ENCODE data around the gene OR10A5.
"Not testable (repeated sequence)": the region's sequence is repeated elsewhere in the genome, so short reads cannot be mapped to it uniquely, and the experiment has no call there.

Gene OR10A5

DNA sequence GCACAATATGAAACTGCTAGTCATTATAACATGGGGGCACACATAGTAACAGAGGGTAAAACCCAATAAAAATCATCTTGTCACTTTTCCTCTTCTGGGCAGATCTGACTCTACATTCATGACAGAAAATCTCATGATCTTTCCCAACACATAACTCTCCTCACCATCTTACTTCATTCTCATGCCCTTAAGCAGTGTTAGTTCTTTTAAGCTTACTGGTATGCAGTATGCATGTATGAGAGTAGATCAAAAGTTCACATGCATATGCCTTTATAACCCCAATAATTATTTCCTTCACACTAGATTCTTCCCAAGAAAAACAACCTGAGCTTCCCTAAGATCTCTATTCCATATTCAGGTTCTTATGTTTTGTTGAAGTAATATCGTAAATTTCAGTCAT lies 25.8 kb downstream of the OR10A5 start:
- no CpG with 5 or more reads among the region's 1 CpG for WGBS (ENCODE audit: insufficient coverage, insufficient read length)

DNA sequence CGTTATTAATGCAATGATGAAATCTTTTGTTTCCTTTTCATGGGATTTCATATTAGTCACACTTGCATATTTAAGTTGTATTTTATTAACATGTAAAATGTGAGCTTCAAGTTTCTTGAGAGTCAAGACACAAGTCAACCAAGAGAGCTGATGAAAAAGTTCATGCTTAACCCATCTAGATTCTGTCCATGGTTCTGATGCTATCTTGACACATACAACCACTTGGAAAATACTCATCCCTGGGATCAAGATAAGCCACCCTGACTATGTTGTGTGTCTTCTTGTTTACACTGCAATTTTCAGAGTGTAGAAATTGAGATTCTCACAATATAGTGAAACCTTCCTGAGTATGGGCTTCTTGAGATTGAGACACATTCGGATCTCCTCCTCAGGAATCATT lies 30.3 kb downstream of the OR10A5 start:
- H3K4me3 ChIP-seq (ENCODE audit: low read length): no peak overlapping the region
- no peak overlapping the region for H3K27ac ChIP-seq (ENCODE audit: low read length)
- no peaks in the 10 kb centered on the region for H3K4me1 ChIP-seq (ENCODE audit: control insufficient read depth, insufficient read depth, low read length)
- H3K36me3 ChIP-seq (ENCODE audit: control insufficient read depth, insufficient read depth, low read length): no peaks in the 10 kb centered on the region
- no peaks in the 10 kb centered on the region; the same call in 1 of the 2 replicates for H3K9me3 ChIP-seq (ENCODE audit: control insufficient read depth, insufficient read depth, low read length)
- H3K27me3 ChIP-seq (ENCODE audit: control insufficient read depth, insufficient read depth, low read length): no peaks in the 10 kb centered on the region
- DNase-seq (ENCODE audit: low read depth, low spot score): no peak
- no CpG with 5 or more reads among the region's 2 CpGs for WGBS (ENCODE audit: insufficient coverage, insufficient read length)

More for the DNA sequence above, 25.8 kb downstream of the OR10A5 start:
- no peak for DNase-seq (ENCODE audit: low read depth, low spot score)
- no peaks in the 10 kb centered on the region for H3K4me1 ChIP-seq (ENCODE audit: control insufficient read depth, insufficient read depth, low read length)
- no peaks in the 10 kb centered on the region; the same call in 1 of the 2 replicates for H3K9me3 ChIP-seq (ENCODE audit: control insufficient read depth, insufficient read depth, low read length)
- H3K4me3 ChIP-seq (ENCODE audit: low read length): no peak overlapping the region
- H3K27ac ChIP-seq (ENCODE audit: low read length): no peak overlapping the region
- no peaks in the 10 kb centered on the region for H3K27me3 ChIP-seq (ENCODE audit: control insufficient read depth, insufficient read depth, low read length)
- H3K36me3 ChIP-seq (ENCODE audit: control insufficient read depth, insufficient read depth, low read length): no peaks in the 10 kb centered on the region

DNA sequence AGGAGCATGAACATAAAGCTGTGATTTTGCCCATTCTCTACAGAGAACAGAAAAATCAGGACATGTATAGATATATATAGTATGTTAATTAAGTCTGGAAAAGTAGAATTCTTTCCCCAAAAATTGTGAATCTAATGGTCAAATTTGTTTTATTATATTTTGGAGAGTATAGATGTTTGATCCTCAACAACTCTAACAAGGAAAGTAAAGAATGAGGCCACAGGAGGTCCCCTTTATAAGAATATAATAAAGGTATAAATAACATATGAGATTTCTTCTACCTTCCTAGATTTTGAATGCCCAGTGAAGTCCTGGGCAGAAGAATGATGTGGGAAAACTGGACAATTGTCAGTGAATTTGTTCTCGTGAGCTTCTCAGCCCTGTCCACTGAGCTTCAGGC lies 30.8 kb downstream of the OR10A5 start, which contains the start of gene OR10A4:
Gene OR10A4, plus strand, starts transcription at position 301 of the 400 bp plus-strand sequence. Its CDS starts 23 bp downstream, at position 324.
- no peak for DNase-seq (ENCODE audit: low read depth, low spot score)
- Histone ChIP-seq H3K4me3 (ENCODE audit: low read length) (no peak within 1 kb of the TSS), H3K4me1 (ENCODE audit: control insufficient read depth, insufficient read depth, low read length) (no peaks in the 10 kb centered on the region), H3K27me3 (ENCODE audit: control insufficient read depth, insufficient read depth, low read length) (no peaks in the 10 kb centered on the region), H3K36me3 (ENCODE audit: control insufficient read depth, insufficient read depth, low read length) (no peaks in the 10 kb centered on the region), H3K9me3 (ENCODE audit: control insufficient read depth, insufficient read depth, low read length) (no peaks in the 10 kb centered on the region; the same call in 1 of the 2 replicates), H3K27ac (ENCODE audit: low read length) (no peak within 1 kb of the TSS)
- WGBS (ENCODE audit: insufficient coverage, insufficient read length): no CpG with 5 or more reads among the region's 1 CpG

GRCh38 chr11:6876914-6877313 lies 31.4 kb downstream of the OR10A5 start:
- Histone ChIP-seq H3K9me3 (ENCODE audit: control insufficient read depth, insufficient read depth, low read length) (no peaks in the 10 kb centered on the region; the same call in 1 of the 2 replicates), H3K36me3 (ENCODE audit: control insufficient read depth, insufficient read depth, low read length) (no peaks in the 10 kb centered on the region), H3K4me3 (ENCODE audit: low read length) (no peak overlapping the region), H3K27me3 (ENCODE audit: control insufficient read depth, insufficient read depth, low read length) (no peaks in the 10 kb centered on the region), H3K27ac (ENCODE audit: low read length) (no peak overlapping the region), H3K4me1 (ENCODE audit: control insufficient read depth, insufficient read depth, low read length) (no peaks in the 10 kb centered on the region)
- no peak for DNase-seq (ENCODE audit: low read depth, low spot score)
- no CpG with 5 or more reads among the region's 3 CpGs for WGBS (ENCODE audit: insufficient coverage, insufficient read length)

- H3K4me1 ChIP-seq (ENCODE audit: control insufficient read depth, insufficient read depth, low read length): no peaks in the 10 kb centered on the region
- no peaks in the 10 kb centered on the region for H3K27me3 ChIP-seq (ENCODE audit: control insufficient read depth, insufficient read depth, low read length)
- no peak overlapping the region for H3K27ac ChIP-seq (ENCODE audit: low read length)
- no peaks in the 10 kb centered on the region for H3K9me3 ChIP-seq (ENCODE audit: control insufficient read depth, insufficient read depth, low read length)
- no peaks in the 10 kb centered on the region for H3K36me3 ChIP-seq (ENCODE audit: control insufficient read depth, insufficient read depth, low read length)
- DNase-seq (ENCODE audit: low read depth, low spot score): no peak
- H3K4me3 ChIP-seq (ENCODE audit: low read length): no peak overlapping the region
Observed at GRCh38 chr11:6882751-6883150, 37.3 kb downstream of the OR10A5 start.

GRCh38 chr11:6887711-6888110 lies 42.2 kb downstream of the OR10A5 start:
- H3K9me3 ChIP-seq (ENCODE audit: control insufficient read depth, insufficient read depth, low read length); H3K4me3 ChIP-seq (ENCODE audit: low read length); H3K36me3 ChIP-seq (ENCODE audit: control insufficient read depth, insufficient read depth, low read length); H3K27me3 ChIP-seq (ENCODE audit: control insufficient read depth, insufficient read depth, low read length); H3K4me1 ChIP-seq (ENCODE audit: control insufficient read depth, insufficient read depth, low read length); DNase-seq (ENCODE audit: low read depth, low spot score); H3K27ac ChIP-seq (ENCODE audit: low read length): not testable (repeated sequence)
- no CpG with 5 or more reads among the region's 5 CpGs for WGBS (ENCODE audit: insufficient coverage, insufficient read length)

DNA sequence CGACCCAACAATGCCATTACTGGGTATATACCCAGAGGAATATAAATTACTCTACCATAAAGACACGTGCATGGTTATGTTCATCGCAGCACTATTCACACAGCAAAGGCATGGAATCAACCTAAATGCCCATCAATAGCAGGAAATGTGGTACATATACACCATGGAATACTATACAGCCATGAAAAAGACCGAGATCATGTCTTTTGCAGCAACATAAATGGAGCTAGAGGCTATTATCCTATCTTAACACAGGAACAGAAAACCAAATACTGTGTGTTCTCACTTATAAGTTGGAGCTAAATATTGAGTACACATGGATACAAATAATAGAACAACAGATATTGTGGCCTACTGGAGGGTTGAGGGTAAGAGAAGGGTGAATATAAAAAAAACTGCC lies 43.3 kb downstream of the OR10A5 start:
- Histone ChIP-seq H3K4me1 (ENCODE audit: control insufficient read depth, insufficient read depth, low read length) (no peaks in the 10 kb centered on the region), H3K27me3 (ENCODE audit: control insufficient read depth, insufficient read depth, low read length) (no peaks in the 10 kb centered on the region), H3K27ac (ENCODE audit: low read length) (no peak overlapping the region), H3K9me3 (ENCODE audit: control insufficient read depth, insufficient read depth, low read length) (no peaks in the 10 kb centered on the region), H3K4me3 (ENCODE audit: low read length) (no peak overlapping the region), H3K36me3 (ENCODE audit: control insufficient read depth, insufficient read depth, low read length) (no peaks in the 10 kb centered on the region)
- no peak for DNase-seq (ENCODE audit: low read depth, low spot score)
- WGBS (ENCODE audit: insufficient coverage, insufficient read length): no CpG with 5 or more reads among the region's 4 CpGs

- H3K27ac ChIP-seq (ENCODE audit: low read length): no peak overlapping the region
- H3K27me3 ChIP-seq (ENCODE audit: control insufficient read depth, insufficient read depth, low read length): no peaks in the 10 kb centered on the region
- DNase-seq (ENCODE audit: low read depth, low spot score): no peak
- H3K9me3 ChIP-seq (ENCODE audit: control insufficient read depth, insufficient read depth, low read length): no peaks in the 10 kb centered on the region
- no peaks in the 10 kb centered on the region for H3K36me3 ChIP-seq (ENCODE audit: control insufficient read depth, insufficient read depth, low read length)
- no CpG with 5 or more reads among the region's 1 CpG for WGBS (ENCODE audit: insufficient coverage, insufficient read length)
- H3K4me1 ChIP-seq (ENCODE audit: control insufficient read depth, insufficient read depth, low read length): no peaks in the 10 kb centered on the region
- no peak overlapping the region for H3K4me3 ChIP-seq (ENCODE audit: low read length)
Observed at GRCh38 chr11:6889835-6890234, 44.4 kb downstream of the OR10A5 start.

GRCh38 chr11:6892400-6892799 lies 46.9 kb downstream of the OR10A5 start, which contains the start of gene OR2D2:
Gene OR2D2, minus strand, starts transcription at chr11:6892500. Its CDS starts 0 bp downstream, at chr11:6892500.
- no CpG with 5 or more reads among the region's 2 CpGs for WGBS (ENCODE audit: insufficient coverage, insufficient read length)
- Histone ChIP-seq H3K27me3 (ENCODE audit: control insufficient read depth, insufficient read depth, low read length) (no peaks in the 10 kb centered on the region), H3K36me3 (ENCODE audit: control insufficient read depth, insufficient read depth, low read length) (no peaks in the 10 kb centered on the region), H3K4me3 (ENCODE audit: low read length) (no peak within 1 kb of the TSS), H3K9me3 (ENCODE audit: control insufficient read depth, insufficient read depth, low read length) (no peaks in the 10 kb centered on the region), H3K27ac (ENCODE audit: low read length) (no peak within 1 kb of the TSS), H3K4me1 (ENCODE audit: control insufficient read depth, insufficient read depth, low read length) (no peaks in the 10 kb centered on the region)
- no peak for DNase-seq (ENCODE audit: low read depth, low spot score)

GRCh38 chr11:6894097-6894496 lies 48.6 kb downstream of the OR10A5 start:
- Histone ChIP-seq H3K4me3 (ENCODE audit: low read length) (no peak overlapping the region), H3K9me3 (ENCODE audit: control insufficient read depth, insufficient read depth, low read length) (no peaks in the 10 kb centered on the region), H3K4me1 (ENCODE audit: control insufficient read depth, insufficient read depth, low read length) (no peaks in the 10 kb centered on the region), H3K36me3 (ENCODE audit: control insufficient read depth, insufficient read depth, low read length) (no peaks in the 10 kb centered on the region), H3K27me3 (ENCODE audit: control insufficient read depth, insufficient read depth, low read length) (no peaks in the 10 kb centered on the region), H3K27ac (ENCODE audit: low read length) (no peak overlapping the region)
- DNase-seq (ENCODE audit: low read depth, low spot score): peak; percentile 1

DNA sequence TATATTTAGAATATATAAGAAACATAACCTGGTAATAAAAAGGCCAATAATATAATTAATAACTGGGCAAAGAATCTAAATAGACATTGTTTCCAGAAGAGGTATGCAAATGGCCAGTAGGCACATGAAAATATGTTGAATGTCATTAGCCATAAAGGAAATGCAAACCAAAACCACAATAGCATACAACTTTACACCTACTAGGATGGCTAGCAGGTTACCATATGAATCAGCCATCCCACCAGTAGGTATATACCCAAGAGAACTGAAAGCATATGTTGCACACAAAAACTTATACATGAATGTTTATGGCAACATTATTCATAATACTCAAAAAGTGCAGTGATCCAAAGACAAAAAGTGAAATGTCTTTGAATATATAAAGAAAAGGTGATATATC lies 49.5 kb downstream of the OR10A5 start:
- Histone ChIP-seq H3K27me3 (ENCODE audit: control insufficient read depth, insufficient read depth, low read length) (no peaks in the 10 kb centered on the region), H3K4me3 (ENCODE audit: low read length) (no peak overlapping the region), H3K36me3 (ENCODE audit: control insufficient read depth, insufficient read depth, low read length) (no peaks in the 10 kb centered on the region), H3K4me1 (ENCODE audit: control insufficient read depth, insufficient read depth, low read length) (no peaks in the 10 kb centered on the region), H3K27ac (ENCODE audit: low read length) (no peak overlapping the region), H3K9me3 (ENCODE audit: control insufficient read depth, insufficient read depth, low read length) (no peaks in the 10 kb centered on the region)
- DNase-seq (ENCODE audit: low read depth, low spot score): no peak

Data from iPS DF 6.9 (cell line).